Liver (tissue), 9 donors: Measurements from ENCODE around the gene BCL7C. TPM values are rescaled to one million over a fixed set of nuclear protein-coding genes. Genes with fewer than 3 reads are reported as not detected.

ENCODE experiments used
- DNase-seq: peaks from one replicate; pipeline ENCODE4 v3.0.0-alpha.2; 2017; ENCODE audit warnings: low spot score
- H3K27ac ChIP-seq, 2 donors: one replicate each; pipeline ENCODE4 v1.7.0; 2013; ENCODE audit warnings: inconsistent platforms in 2 of 2, low read length in 2 of 2, control low read depth in 1 of 2, low read depth in 1 of 2, mild to moderate bottlenecking in 1 of 2
- H3K27me3 ChIP-seq, 4 donors: one replicate each; pipeline versions ENCODE4 v1.6.1 to v1.7.0; 2013; ENCODE audit warnings: low read length in 3 of 4, inconsistent platforms in 1 of 4, mild to moderate bottlenecking in 1 of 4, moderate library complexity in 1 of 4; ENCODE audit not compliant: control insufficient read depth in 4 of 4, insufficient read depth in 4 of 4
- H3K36me3 ChIP-seq, 4 donors: one replicate each; pipeline versions ENCODE4 v1.6.1 to v1.7.0; 2013; ENCODE audit warnings: low read length in 3 of 4, mild to moderate bottlenecking in 3 of 4, low read depth in 1 of 4, moderate library complexity in 1 of 4; ENCODE audit not compliant: control insufficient read depth in 4 of 4, insufficient read depth in 3 of 4
- H3K4me1 ChIP-seq, 4 donors: one replicate each; pipeline versions ENCODE4 v1.6.1 to v1.7.0; 2013; ENCODE audit warnings: low read length in 3 of 4, mild to moderate bottlenecking in 3 of 4, moderate library complexity in 1 of 4; ENCODE audit not compliant: control insufficient read depth in 4 of 4, insufficient read depth in 4 of 4
- H3K4me3 ChIP-seq, 3 donors: one replicate each; pipeline versions ENCODE4 v1.6.1 to v1.7.0; 2013; ENCODE audit warnings: low read length in 3 of 3, control low read depth in 1 of 3, low read depth in 1 of 3, mild to moderate bottlenecking in 1 of 3
- H3K9ac ChIP-seq, 2 donors: one replicate each; pipeline ENCODE4 v1.7.0; 2013; ENCODE audit warnings: low read length in 2 of 2, mild to moderate bottlenecking in 2 of 2, moderate library complexity in 2 of 2, control low read depth in 1 of 2, low read depth in 1 of 2
- H3K9me3 ChIP-seq, 4 donors: one replicate each; pipeline versions ENCODE4 v1.6.1 to v1.7.0; 2013; ENCODE audit warnings: low read length in 3 of 4; ENCODE audit not compliant: control insufficient read depth in 4 of 4
- ATF3 ChIP-seq: IDR thresholded peaks from 2 replicates; pipeline ENCODE4 v1.6.1; 2016; ENCODE audit warnings: antibody characterized with exemption
- EGR1 ChIP-seq, 2 donors: IDR thresholded peaks; 2 replicates each; pipeline ENCODE4 v1.6.1; 2016 to 2018; ENCODE audit warnings: antibody characterized with exemption in 2 of 2, low read depth in 2 of 2
- FOXA1 ChIP-seq: IDR thresholded peaks from 2 replicates; pipeline ENCODE4 v1.6.1; 2016; ENCODE audit warnings: antibody characterized with exemption
- FOXA2 ChIP-seq: IDR thresholded peaks from 2 replicates; pipeline ENCODE4 v1.6.1; 2016; ENCODE audit warnings: antibody characterized with exemption
- GABPA ChIP-seq, 2 donors: IDR thresholded peaks in 1 of 2; conservative IDR thresholded peaks in 1 of 2; 2 replicates each; pipeline ENCODE4 v1.6.1; 2016; ENCODE audit warnings: antibody characterized with exemption in 2 of 2, mild to moderate bottlenecking in 1 of 2, moderate library complexity in 1 of 2
- HNF4A ChIP-seq, 2 donors: conservative IDR thresholded peaks; 2 replicates each; pipeline ENCODE4 v1.6.1; 2016; ENCODE audit warnings: antibody characterized with exemption in 2 of 2, mild to moderate bottlenecking in 2 of 2
- HNF4G ChIP-seq: IDR thresholded peaks from 2 replicates; pipeline ENCODE4 v1.6.1; 2016; ENCODE audit warnings: antibody characterized with exemption
- JUND ChIP-seq, 2 donors: IDR thresholded peaks; 2 replicates each; pipeline ENCODE4 v1.6.1; 2016; ENCODE audit warnings: antibody characterized with exemption in 2 of 2
- RAD21 ChIP-seq, 2 donors: IDR thresholded peaks; 2 replicates each; pipeline ENCODE4 v1.6.1; 2016; ENCODE audit warnings: antibody characterized with exemption in 2 of 2, mild to moderate bottlenecking in 2 of 2
- REST ChIP-seq: IDR thresholded peaks from 2 replicates; pipeline ENCODE4 v1.6.1; 2016; ENCODE audit warnings: antibody characterized with exemption, mild to moderate bottlenecking
- RXRA ChIP-seq, 2 donors: IDR thresholded peaks; 2 replicates each; pipeline ENCODE4 v1.6.1; 2017 to 2018; ENCODE audit warnings: antibody characterized with exemption in 2 of 2, mild to moderate bottlenecking in 1 of 2
- SP1 ChIP-seq: IDR thresholded peaks from 2 replicates; pipeline ENCODE4 v1.6.1; 2018; ENCODE audit warnings: antibody characterized with exemption, mild to moderate bottlenecking
- TAF1 ChIP-seq: conservative IDR thresholded peaks from 2 replicates; pipeline ENCODE4 v1.6.1; 2016; ENCODE audit warnings: antibody characterized with exemption, mild to moderate bottlenecking
- YY1 ChIP-seq: IDR thresholded peaks from 2 replicates; pipeline ENCODE4 v1.6.1; 2016; ENCODE audit warnings: antibody characterized with exemption, mild to moderate bottlenecking
- ZBTB33 ChIP-seq: IDR thresholded peaks from 2 replicates; pipeline ENCODE4 v1.6.1; 2016; ENCODE audit warnings: antibody characterized with exemption
- WGBS: extraction: QIAGEN DNeasy Blood & Tissue Kit; methylation state at CpG from one replicate; pipeline ENCODE4 v1.1.7; 2013; 5-methylcytosine and 5-hydroxymethylcytosine counted together
- polyA plus RNA-seq, 2 donors: library from polyadenylated mRNA; stranded (reverse) in 1 of 2; unstranded in 1 of 2; fragments of 200-250 nt in 1 of 2; fragments of >200 nt in 1 of 2; fragmentation: Nextera tagmentation in 1 of 2; extraction: Ambion mirVana in 1 of 2; gene quantifications; one replicate each; pipeline versions ENCODE4 v1.2.1 to v1.2.3, GENCODE V29; 2013 to 2015
- total RNA-seq, 2 donors: library from RNA; depleted of rRNA; stranded (reverse); fragments of >200 nt; gene quantifications; one replicate each; pipeline ENCODE4 v1.2.3, GENCODE V29; 2014
- donor health status: healthy.
- donor health status: healthy.
- donor health status: healthy.
- donor health status: healthy.
- donor health status: healthy.

Gene BCL7C
- total and polyA plus RNA-seq, 4 donors, result 3.4 to 7.1 (median 5.5) TPM

- Histone ChIP-seq H3K4me3 (no peak overlapping the region), H3K27me3 (no peaks in the 10 kb centered on the region), H3K4me1 (peaks cover 0 to 19% (median 6%) of the 10 kb centered on the region in 4 donors), H3K9ac (no peak overlapping the region), H3K9me3 (no peaks in the 10 kb centered on the region), H3K36me3 (no peaks in the 10 kb centered on the region), H3K27ac (peak overlapping the region in 1 of 2 donors; percentile 65)
- 81% methylated on average over 4 of the region's 4 CpGs for WGBS
- no peak for DNase-seq
- TF ChIP-seq REST (no peak), HNF4A (conservative IDR thresholded peaks at IDR 0.05) (no peak), GABPA (IDR thresholded peaks at IDR 0.05 in 1 of 2, conservative IDR thresholded peaks at IDR 0.05 in 1 of 2) (peak; percentile 46 to 72)
Observed at GRCh38 chr16:30903596-30903995, 9.7 kb upstream of the BCL7C start.

GRCh38 chr16:30903002-30903401 is 9.1 kb upstream of the BCL7C start:
- Histone ChIP-seq H3K27ac (peak overlapping the region in 1 of 2 donors; percentile 83), H3K9ac (no peak overlapping the region), H3K36me3 (no peaks in the 10 kb centered on the region), H3K27me3 (no peaks in the 10 kb centered on the region), H3K9me3 (no peaks in the 10 kb centered on the region), H3K4me1 (peaks cover 0 to 19% (median 6%) of the 10 kb centered on the region in 4 donors), H3K4me3 (no peak overlapping the region)
- 78% methylated on average over 4 of the region's 4 CpGs for WGBS
- TF ChIP-seq EGR1 (IDR thresholded peaks at IDR 0.05; ENCODE audit: low read depth in 2 of 2) (no peak), TAF1 (no peak), YY1 (no peak), JUND (IDR thresholded peaks at IDR 0.05) (no peak), FOXA1 (no peak), RAD21 (IDR thresholded peaks at IDR 0.05) (no peak), ZBTB33 (no peak), FOXA2 (no peak), HNF4A (conservative IDR thresholded peaks at IDR 0.05) (no peak), RXRA (IDR thresholded peaks at IDR 0.05) (no peak), HNF4G (no peak), SP1 (no peak), ATF3 (no peak)
- DNase-seq, result no peak
